ENCODE results near the gene ABR.

The ABR gene

DNA sequence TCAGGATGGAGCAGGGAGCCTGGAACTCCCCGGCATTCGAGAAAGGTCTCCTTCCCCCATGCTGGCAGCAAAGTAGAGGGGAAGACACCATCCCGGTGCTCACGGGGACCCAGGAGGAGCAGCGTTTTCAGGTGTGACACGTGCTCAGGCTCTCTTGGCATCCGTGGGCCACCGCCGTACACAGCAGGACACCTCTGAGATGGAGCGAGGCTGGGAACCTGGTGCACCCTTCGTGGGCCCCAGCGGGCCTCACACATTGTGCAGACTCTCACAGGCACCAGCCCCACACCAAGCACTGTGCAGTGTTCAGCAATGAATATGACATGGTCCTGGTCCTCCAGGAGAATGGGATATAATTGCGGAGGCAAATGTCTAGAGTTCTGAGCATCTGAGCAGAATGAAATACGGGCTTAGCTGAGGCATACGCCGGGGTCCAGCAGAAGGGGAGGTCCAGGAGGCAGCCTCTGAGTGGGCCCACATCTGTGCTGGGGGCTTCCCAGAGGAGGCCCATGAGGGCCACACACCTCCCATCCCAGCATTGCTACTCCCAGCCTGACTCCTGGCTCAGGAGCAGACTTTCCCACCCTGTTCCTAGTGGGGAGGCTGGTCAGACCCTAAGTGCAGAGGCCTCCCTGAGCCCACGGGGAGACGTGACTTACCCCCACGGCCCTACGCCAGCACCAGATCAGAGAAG is 72.6 kb downstream of the ABR start:
- TF ChIP-seq, protein P1, sequence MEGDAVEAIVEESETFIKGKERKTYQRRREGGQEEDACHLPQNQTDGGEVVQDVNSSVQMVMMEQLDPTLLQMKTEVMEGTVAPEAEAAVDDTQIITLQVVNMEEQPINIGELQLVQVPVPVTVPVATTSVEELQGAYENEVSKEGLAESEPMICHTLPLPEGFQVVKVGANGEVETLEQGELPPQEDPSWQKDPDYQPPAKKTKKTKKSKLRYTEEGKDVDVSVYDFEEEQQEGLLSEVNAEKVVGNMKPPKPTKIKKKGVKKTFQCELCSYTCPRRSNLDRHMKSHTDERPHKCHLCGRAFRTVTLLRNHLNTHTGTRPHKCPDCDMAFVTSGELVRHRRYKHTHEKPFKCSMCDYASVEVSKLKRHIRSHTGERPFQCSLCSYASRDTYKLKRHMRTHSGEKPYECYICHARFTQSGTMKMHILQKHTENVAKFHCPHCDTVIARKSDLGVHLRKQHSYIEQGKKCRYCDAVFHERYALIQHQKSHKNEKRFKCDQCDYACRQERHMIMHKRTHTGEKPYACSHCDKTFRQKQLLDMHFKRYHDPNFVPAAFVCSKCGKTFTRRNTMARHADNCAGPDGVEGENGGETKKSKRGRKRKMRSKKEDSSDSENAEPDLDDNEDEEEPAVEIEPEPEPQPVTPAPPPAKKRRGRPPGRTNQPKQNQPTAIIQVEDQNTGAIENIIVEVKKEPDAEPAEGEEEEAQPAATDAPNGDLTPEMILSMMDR (IDR thresholded peaks at IDR 0.05): no peak

- TF ChIP-seq, protein P1 (IDR thresholded peaks at IDR 0.05): no peak
Observed at GRCh38 chr17:1104222-1104621, 75.6 kb downstream of the ABR start.

DNA sequence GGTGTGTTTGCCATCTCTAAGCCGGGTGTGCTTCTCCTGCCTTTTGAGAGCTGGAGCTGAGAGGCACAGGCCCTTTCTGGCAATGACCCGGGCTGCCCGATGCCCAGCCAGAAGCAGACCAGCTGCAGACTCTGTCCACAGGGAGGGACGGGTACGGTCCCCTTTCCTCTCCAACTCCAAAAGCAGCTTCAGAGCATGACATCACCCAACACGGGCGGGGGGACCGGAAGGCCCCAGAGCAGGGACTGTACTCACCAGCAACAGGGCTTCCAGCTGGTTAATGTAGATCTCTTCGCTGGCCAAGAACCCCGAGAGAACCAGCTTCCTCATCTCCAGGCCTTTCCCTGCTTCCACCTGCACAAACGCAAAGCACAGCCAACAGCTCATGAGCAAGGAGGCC is 79.4 kb downstream of the ABR start:
- TF ChIP-seq, protein P1 (IDR thresholded peaks at IDR 0.05): no peak

DNA sequence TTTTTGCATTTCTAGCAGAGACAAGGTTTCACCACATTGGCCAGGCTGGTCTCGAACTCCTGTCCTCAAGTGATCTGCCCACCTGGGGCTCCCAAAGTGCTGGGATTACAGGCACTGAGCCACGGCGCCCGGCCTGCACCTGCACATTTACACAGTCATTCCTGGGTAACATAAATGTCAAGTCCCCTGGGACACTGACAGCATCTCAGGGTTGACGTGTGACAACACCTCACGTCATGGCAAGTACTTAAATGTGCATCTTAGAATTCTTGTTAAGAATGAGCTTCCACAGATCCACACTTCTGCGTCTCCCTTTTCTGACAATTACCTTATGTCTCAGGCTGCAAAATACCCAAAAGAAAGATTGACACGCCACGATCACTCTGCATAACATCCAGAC is 80.5 kb downstream of the ABR start:
- TF ChIP-seq, protein P1 (IDR thresholded peaks at IDR 0.05): no peak

DNA sequence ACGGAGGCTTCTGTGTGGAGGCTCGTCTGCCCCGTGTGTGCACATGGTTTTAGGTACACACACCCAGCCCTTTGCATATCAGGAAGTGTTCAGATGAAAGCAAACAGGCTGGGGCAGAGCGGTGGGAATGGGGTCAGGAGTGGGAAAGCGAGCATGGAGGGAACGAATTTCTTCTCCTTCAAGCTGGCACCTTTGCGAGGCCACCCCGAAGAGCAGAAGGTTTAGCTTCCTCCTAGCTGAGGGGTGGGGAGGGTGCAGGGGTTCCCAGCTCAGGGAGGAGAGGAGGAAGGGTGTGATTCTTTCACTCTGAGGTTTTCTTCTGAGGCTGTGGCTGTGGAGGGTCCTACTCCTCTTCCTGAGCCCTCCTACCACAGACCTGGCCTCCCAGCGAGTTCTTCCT is 83.6 kb downstream of the ABR start:
- TF ChIP-seq, protein P1 (IDR thresholded peaks at IDR 0.05): no peak

- TF ChIP-seq, protein P1 (IDR thresholded peaks at IDR 0.05): no peak
Observed at GRCh38 chr17:1095853-1096173, 84.0 kb downstream of the ABR start.

DNA sequence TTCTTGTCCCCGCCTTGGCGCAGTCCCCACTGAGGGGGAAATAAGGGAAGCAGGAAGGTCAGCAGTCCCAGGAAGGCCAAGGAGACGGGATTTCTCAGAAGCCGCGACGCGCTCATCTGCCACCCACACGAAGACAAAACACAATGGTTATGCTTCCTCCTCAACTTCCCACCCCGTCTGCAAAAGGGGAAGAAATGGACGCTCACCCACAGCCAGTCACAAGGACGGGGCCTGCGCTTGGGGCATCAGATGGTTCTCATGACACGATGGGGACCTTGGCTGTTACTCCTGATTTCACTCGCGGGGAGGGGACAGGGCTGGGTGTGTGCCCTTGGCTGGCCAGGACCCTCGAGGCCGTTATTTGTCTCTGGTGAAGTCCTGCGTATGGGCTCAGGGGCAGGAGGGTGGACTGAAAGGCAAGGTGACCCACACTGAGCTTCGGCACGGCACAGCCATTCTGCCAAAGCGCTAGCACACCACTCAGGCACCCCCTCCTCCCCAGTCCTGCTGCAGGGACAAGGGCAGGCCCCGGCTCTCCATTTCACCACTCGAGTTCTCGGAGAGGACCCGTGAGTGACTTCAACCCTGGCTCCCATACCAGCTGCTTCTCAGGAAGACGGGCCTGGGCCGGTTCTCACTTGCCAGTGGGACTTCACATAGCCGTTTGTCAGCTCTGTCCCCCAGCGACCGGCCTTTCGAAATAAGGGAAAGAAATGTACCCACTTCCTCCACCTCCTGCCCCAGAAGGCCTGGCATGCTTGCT is 84.5 kb downstream of the ABR start:
- TF ChIP-seq, protein P1 (IDR thresholded peaks at IDR 0.05): no peak
